ELR (cell line): ENCODE measurements around the gene IZUMO2.

Experiments used
- DNase-seq: peaks from one replicate; pipeline ENCODE4 v3.0.0-alpha.2; 2015; ENCODE audit warnings: low read depth

The IZUMO2 gene

DNA sequence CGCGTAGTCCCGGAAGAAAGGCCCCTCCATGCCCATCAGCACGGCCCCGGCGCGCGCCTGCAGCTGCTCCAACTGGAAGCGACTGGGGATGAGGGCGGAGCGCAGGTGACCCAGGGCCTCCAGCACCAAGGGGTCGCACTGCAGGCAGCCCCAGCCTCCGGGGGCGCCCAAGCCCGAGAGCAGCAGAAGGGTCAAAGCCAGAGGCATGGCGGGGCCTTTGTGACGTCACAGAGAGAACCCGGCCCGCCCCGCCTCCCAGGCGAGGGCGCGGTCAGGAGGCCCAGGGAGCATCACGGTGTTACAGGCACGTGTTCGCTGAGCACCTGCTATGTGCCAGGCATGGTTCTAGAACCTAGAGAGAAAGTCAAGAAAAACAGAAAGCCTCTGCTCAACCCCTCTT, at the start of gene IZUMO2:
Gene IZUMO2, minus strand, starts transcription at position 294 of the 400 bp plus-strand sequence. Its CDS starts 87 bp downstream, at position 207.
- no peak for DNase-seq

DNA sequence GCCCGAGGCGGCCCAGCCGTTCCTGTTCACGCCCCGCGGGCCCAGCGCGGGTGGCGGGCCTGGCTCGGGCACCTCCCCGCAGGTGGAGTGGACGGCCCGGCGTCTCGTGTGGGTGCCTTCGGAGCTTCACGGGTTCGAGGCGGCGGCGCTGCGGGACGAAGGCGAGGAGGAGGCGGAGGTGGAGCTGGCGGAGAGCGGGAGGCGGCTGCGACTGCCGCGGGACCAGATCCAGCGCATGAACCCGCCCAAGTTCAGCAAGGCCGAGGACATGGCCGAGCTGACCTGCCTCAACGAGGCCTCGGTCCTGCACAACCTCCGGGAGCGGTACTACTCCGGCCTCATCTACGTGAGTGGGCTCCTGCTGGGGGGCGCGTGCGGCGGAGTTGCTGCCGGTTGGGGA, 47.3 kb upstream of the IZUMO2 start:
- no peak for DNase-seq

DNA sequence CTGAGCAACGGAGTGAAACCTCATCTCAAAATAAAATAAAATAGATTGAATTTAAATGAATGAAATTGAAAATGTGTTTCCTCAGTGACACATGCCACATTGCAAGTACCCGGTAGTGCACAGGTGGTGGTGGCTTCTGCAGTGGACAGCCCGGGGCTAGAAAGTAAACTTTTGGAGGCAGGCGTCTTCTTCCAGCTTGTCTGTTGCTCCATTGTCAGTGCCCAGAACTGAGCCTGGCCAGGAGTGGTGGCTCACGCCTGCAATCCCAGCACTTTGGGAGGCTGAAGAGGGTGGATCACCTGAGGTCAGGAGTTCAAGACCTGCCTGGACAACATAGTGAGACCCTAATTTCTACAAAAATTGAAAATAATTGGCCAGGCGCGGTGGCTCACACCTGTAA, 46.0 kb upstream of the IZUMO2 start:
- no peak for DNase-seq

DNA sequence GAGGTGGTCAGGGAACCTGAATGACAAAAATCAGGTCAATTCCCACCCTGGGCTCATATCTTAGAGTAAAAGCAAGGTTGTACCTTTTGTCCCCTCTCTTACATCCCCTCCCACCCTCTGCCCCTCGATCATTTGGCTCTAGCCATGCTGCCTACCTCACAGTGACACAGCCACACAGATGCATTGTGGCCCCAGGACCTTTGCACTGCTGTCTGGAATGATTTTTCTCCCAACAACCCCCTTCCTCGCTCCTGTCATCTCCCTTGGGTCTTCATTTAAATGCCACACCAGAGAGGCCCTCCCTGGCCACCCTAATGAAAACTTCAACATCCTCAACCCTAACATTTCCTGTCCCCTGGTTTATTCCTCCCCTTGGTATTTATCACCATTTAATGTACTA, 44.6 kb upstream of the IZUMO2 start:
- no peak for DNase-seq

DNA sequence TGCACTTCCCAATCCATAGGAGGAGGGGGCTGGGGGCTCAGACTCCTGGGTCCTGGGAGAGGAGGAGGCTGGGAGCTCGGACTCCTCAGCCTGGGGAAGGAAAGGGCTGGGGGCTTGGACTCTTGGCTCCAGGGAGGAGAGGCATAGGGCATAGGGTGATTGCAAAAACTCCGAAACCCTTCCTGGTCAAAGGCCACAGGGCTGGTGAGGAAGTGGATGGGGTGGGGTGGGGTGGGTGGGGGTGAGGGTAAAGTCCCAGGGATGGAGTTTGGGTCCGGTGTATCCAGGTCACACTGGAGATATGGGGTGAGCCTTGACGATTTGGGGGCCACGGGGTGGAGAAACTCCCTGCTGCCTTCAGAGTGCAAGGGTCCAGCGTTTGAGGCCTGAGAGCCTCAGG, 43.1 kb upstream of the IZUMO2 start:
- no peak for DNase-seq

DNA sequence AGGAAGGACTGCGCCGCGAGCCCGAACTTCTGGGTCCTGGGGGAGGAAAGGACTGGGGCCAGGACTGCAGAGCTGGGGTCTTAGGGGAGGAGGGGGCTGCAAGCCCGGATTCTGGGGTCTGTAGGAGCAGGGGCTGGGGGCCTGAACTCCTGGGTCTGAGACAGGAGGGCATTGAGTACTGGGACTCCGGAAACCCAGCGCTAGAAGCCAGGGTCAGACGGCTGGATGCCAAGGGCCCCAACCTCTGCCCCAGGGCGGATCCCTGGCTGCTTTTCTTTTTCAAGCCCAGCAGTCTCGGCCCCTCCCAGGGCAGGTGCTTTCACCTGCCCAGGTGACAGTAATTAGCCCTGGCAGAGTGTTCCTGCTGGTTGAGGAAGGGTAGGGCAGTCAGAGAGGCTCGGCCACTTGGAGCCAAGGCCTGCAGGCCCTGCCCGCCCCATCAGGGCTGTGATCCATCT, 42.6 kb upstream of the IZUMO2 start:
- DNase-seq = no peak

DNA sequence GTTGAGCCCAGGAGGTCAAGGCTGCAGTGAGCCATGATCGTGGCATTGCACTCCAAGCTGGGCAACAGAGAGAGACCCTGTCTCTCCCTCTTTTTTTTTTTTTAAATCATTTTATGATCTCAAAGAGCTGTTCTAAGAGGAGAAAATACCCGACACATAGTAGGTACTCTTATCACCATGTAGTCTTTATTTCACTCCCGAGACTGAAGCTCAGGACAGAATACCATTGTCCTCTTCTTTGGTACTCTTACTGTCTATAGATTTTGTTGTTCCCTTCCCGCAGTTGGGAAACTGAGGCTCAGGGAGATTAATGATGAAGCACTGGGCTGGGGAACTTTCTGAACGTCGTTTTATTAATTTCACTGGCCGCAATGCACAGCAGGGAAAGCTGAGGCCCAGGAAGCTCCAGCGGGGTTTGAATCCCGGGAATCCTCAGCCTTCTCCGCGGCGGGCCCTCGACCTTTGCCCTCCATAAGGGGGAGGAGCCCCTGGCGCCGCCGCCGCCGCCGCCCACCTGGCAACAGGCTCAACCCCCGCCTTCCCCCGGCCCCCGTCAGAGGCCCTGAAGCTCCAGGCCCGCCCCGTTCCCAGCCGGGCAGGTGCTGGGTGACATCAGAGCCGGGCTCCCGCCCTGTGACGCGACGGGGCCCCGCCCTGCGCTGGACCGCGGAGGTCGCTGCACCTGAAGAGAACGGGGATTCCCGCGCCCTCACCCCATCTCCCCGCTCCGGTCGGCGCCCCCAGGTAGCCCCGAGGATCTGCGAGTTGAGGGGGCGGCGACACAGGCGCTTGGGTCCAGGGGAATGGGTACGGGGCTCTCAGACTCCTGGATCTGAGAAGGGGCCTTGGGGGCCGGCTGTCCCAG, 42.0 kb upstream of the IZUMO2 start:
- DNase-seq = no peak

DNA sequence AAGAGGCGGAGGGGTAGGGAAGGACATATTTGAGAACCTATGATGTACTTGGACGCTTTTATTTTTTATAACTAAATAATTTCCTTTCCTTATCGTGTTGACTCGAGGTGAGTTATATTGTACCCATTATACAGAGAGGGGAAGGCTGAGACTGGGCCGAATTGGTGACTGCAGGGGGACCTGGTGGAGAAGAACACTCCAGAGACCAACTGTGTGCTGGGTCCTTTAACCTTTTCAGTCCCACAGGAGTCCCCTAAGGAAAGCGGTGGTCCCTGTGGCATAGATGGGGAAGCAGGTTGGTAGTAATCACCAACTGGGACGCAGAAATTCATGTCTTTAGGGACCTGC, 41.0 kb upstream of the IZUMO2 start:
- no peak for DNase-seq

DNA sequence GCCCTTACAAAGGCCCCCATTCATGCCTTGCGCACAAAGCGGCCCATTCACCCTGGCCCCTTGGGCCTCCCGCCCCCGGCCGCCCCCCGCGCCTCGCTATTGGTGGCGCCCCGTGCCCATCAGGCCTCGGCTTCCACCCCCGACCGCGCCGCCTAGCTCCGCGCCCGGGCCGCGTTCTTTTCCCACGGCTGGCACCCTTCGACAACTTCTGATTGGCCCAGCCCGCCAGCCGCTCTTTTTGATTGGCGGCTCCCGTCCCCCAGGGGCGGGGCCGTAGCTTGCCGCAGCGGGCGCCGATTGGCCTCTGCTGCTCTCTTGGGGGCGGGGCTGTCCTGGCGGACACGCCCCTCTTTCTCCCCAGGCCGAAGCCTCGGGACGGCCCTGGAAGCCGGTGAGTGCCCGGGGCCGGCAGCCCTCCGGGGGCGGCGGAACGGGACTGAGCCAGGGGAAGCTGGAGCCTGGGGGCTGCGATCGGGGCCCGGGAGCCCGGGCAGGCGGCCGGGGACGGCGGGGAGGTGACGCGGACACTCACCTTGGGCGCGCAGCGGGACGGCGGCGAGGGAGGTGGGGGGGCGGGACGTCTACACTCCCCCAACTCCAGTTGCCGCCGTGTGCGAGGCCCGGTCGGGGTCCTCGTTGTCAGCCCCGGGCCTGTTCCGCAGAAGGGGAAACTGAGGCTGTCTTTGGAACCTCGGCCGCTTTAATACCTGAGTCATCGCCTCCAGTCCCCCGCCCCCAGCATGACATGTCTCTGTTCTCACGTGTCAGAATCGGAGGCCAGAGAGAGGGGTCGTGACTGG, 40.4 kb upstream of the IZUMO2 start, which contains the start of gene MYH14:
Gene MYH14, plus strand, starts transcription at position 342 of the 800 bp plus-strand sequence. CDS start 6,744 bp downstream, outside the sequence.
- no peak for DNase-seq

DNA sequence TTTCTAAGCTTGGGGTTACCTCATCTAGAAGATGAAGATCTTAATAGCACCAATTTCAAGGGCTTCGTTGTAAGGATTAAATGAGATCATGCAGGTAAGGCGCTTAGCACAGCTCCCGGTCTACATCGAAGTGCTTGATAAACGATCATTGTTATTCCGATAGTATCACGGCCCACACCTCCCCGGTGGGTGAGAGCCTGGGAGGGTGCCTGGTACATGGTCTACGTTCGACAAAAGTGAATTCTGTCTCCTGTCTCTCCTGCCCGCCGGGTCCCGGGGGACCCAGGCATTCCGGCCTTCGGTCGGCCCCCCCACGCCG, 39.8 kb upstream of the IZUMO2 start:
- DNase-seq = no peak

DNA sequence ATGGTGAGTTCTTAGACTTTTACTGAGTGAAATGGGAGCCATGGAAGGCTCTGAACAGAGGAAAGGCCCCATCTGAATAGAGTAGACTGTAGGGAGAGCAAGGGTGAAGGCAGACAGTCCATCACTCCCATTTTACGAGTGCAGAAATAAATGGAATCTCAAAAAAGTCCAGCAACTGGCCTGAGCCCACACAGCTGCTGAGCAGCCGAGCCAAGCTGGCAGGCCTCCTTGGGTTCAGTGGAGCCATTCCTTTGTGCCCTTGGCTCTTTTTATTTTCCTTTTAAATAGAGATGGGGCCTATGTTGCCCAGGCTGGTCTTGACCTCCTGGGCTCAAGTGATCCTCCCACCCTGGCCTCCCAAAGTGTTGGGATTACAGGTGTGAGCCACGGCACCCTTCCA, 39.3 kb upstream of the IZUMO2 start:
- DNase-seq = no peak

DNA sequence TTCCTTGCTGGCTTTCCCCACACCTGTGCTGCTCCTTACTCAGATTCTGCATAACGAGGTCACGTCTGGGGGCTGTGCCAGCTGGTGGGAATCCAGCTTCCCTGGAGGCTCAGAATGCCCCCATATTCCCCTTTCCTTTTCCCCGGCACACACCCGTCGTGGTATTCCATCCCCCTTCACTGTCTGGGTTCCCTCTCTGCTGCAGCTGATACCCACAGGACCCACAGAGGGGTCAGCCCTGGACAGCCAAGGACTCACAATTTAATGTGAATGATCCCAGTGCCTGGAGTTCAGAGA, 36.1 kb upstream of the IZUMO2 start:
- DNase-seq = no peak

DNA sequence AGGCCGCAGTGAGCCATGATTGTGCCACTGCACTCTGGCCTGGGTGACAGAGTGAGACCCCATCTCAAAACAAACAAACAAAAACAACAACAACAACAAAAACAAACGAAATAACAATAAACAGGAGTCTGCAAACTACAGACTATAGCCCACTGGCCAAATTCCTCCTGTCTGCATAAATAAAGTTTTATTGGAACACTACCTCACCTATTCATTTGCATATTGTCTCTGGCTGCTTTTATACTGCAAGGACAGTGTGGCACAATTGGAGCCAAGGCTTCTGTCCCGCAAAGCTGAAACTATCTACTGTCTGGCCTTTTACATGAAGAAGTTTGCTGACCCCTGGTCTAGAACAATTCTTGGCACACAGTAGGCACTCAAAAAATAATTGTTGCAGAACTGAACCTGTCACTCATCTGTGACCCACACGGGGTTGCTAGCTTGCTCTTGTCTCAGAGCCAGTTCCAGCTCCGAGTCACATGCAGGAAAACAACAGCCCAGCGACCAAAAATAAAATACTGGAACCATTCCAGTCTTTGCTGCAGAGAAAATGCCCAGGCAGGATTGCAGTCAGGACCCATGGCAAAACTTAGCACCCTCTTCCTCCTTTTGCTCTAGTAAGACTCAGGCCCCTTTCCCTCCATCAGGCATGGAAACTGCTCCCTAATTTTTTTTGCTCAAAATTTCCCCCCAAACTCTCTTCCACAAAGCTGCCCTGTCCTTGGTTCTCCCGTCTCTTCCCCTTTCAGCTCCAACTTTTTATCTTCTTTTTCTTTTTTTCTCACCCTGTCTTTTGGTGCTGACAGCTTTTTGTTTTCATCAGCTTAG, 35.6 kb upstream of the IZUMO2 start:
- DNase-seq = no peak

DNA sequence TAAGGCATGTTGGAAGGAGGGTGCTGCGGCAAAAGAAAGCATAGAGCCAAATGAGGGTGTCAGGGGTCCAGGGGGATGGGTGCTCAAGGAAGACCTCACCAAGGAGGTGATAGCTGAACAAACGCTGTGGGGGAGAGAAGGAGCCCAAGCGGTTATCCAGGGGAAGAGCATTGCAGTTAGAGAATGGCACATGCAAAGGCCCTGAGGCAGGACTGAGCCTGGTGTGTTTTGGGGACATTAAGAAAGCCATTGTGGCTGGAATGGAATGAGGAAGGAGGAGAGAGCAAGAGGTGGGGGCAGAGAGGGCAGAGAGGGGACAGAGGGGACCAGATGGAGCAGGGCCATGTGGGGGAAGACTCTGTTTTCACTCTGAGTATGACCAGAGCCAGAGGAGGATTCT, 34.3 kb upstream of the IZUMO2 start:
- DNase-seq = no peak

DNA sequence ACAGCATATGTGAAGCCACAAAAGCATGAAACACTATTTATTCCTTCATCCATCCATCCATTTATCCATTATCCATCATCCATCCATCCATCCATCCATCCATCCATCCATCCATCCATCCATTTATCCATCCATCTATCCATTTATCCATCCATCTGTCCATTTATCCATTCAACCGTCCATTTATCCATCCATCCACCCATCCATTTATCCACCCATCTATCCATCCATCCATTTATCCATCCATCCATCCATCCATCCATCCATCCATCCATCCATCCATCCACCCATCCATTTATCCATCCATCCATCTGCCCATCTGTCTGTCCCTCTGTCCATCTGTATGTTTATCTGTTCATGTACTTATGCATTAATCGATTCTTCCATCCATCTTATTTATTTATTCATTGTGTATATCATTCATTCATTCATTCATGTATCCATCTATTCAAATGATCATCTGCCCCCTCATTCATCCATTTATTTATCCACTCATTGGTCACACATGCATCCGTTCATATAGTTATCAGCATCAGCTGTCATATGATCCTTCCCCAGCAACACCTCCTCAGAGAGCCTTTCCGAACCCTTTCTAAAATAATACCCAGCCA, 33.3 kb upstream of the IZUMO2 start:
- no peak for DNase-seq

DNA sequence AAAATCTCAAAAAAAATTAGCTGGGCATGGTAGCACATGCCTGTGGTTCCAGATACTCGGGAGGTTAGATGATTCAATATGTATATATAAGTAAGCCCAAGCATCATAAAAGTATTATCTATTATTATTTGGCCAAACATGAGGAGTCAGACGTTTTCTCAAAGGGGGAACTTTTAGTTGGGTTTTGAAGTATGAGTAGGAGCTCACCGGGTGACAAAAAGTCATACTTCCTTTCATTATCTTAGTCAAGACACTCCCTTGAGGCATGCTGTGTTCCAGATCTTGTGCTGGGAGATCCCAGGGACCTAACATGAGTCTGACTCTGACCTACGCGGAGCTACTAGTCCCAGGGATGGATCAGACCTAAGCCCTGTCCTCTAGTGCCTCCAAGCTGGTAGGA, 32.1 kb upstream of the IZUMO2 start:
- DNase-seq = no peak

DNA sequence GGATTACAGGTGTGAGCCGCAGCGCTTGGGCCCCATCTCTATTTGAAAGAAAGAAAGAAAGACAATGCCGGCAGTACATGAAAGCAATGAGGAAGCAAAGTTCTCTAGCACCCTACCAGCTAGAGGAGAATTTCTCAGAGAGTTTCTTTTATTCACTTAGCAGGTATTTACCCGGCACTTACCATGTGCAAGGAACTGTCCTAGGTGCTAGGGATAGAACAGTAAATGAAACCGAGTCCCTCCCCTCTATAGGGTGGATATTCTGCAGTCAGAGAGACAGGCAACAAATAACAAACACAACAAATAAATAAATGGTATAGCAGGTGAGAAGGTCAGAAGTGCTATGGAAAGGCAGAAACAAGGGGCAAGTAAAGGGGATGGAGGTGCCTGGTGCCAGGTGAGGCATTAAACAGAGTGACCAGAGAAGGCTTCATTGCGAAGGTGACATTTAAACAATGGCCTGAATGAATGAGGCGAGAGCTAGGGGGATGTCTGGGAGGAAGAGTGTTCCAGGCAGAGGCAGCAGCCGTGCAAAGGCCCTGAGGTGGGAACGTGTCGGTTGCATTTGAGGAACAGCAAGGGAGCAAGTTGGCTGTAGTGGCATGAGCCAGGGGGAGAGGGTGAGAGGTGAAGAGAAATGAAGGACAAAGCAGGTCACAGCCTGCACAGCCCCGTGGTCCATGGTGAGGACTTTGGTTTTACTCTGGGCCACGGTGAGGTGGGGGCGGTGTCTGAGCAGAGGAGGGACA, 29.6 kb upstream of the IZUMO2 start:
- no peak for DNase-seq

DNA sequence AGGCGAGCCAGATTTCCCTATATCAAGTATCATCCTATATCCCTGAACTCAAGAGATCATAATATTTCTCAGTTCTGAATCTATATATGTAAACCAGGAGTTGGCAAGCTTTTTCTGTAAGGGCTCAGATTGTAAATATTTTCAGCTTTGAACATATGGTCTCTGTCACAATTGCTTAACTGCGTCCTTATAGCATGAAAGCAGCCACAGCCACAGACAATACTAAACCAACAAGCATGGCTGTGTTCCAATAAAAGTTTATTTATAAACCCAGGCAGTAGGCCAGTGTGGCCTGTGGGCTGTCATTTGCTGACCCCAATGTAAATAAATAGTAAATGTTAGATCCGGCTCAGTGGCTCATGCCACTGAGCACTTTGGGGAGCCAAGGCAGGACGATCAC, 28.1 kb upstream of the IZUMO2 start:
- no peak for DNase-seq

DNA sequence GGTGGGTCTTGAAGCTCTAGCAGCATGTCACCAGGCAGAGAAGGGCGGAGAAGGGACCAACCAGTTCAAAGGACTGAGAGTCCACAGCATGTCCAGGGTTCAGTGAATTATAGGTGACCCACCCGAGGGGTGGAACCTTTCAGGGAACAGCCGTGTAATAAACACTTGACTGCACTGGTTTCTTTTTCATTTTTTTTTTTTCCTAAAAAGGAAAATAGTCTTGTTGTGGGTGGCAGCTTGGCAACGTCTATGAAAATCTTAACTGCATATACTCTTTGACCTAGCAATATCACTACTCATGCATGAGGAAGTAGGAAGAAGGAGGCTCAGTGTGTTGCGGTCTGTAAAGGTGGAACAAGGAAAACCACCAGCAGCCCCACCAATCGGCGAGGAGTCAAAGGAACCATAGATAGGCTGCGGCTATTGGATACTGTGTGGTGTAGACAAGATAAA, 27.4 kb upstream of the IZUMO2 start:
- no peak for DNase-seq

DNA sequence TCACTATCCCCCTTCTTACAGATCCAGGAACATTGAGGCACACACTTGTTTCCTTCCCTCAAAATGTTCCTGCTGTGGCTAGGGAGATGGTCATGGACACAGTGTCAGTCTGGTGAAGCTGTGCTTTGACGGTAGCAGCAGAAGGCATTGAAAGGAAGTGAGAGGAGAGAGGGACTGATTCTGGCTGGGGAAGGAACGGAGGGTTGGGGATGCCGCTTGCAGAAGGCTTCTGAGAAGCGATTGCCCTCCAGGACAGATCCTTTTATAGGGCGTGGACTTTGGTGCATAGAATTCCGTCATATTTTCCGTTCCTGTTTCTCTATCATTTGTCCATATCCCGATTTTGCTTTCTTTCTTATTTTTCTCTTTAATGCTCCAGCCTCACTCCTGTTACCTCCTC, 26.2 kb upstream of the IZUMO2 start:
- no peak for DNase-seq

DNA sequence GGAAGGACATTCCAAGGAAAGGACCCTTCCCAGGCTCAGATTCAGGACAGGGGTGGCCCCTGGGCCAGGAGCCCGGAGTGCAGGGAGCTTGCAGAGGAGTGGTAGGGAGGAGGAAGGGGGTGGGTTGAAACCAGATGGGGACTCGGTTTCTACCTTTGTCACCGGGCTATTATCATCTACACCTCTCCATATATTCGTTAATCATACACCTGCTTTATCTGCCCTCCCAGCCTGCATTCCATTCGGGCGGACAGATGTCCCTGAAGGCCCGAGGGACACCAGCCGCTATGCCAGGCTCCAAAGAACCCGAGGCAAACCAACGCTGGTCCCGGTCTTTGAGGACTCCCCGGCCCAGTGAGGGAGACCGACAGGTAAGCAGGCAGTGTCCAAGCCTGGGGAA, 24.9 kb upstream of the IZUMO2 start:
- no peak for DNase-seq

DNA sequence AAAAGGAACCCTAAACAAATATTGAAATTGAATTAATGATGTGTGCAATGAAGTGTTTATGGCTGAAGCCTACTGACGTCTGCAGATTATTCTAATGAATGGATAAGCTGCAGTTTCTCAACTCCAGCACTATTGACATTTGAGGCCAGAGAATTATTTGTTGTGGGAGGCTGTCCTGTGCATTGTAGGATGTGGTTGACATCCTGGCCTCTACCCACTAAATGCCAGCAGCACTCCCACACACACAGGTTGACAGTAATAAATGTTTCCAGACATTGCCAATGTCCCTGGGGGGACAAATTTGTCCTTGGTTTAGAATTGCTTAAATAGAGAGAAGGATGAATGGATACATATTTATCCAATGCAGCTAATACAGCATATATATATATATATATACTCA, 21.1 kb upstream of the IZUMO2 start:
- no peak for DNase-seq
